GM21526 (cell line): ENCODE measurements around the gene PNPLA1.

ENCODE experiments used
- ATAC-seq: cut with Tn5 transposase; IDR thresholded peaks from one replicate; pipeline ENCODE4 v1.9.1; 2021; ENCODE audit warnings: moderate library complexity; ENCODE audit not compliant: unreplicated experiment, low FRiP score

PNPLA1 gene

GRCh38 chr6:36284359-36284758 lies 14.5 kb downstream of the PNPLA1 start:
- ATAC-seq: no peak

- no peak for ATAC-seq
These were observed 15.4 kb downstream of the PNPLA1 start for GRCh38 chr6:36285187-36285671.

- ATAC-seq: no peak
These were observed 15.9 kb downstream of the PNPLA1 start for GRCh38 chr6:36285797-36286196.

- ATAC-seq: no peak
These were observed 17.0 kb downstream of the PNPLA1 start for GRCh38 chr6:36286858-36287257.

GRCh38 chr6:36289281-36289878 lies 19.5 kb downstream of the PNPLA1 start:
- no peak for ATAC-seq

GRCh38 chr6:36290668-36291620 lies 21.1 kb downstream of the PNPLA1 start:
- ATAC-seq: no peak

- ATAC-seq: no peak
These were observed 22.3 kb downstream of the PNPLA1 start for GRCh38 chr6:36292170-36292569.

- ATAC-seq: no peak
These were observed 26.4 kb downstream of the PNPLA1 start for GRCh38 chr6:36296240-36296639.

GRCh38 chr6:36297051-36297450 lies 27.2 kb downstream of the PNPLA1 start:
- no peak for ATAC-seq

- no peak for ATAC-seq
These were observed 27.7 kb downstream of the PNPLA1 start for GRCh38 chr6:36297511-36297910.

- no peak for ATAC-seq
These were observed 28.2 kb downstream of the PNPLA1 start for GRCh38 chr6:36298027-36298426.

GRCh38 chr6:36301085-36301658 lies 31.3 kb downstream of the PNPLA1 start:
- ATAC-seq: no peak

- no peak for ATAC-seq
These were observed 31.9 kb downstream of the PNPLA1 start for GRCh38 chr6:36301781-36302180.

GRCh38 chr6:36302227-36302976 lies 32.5 kb downstream of the PNPLA1 start:
- peak; percentile 72 for ATAC-seq

GRCh38 chr6:36305885-36306284 lies 36.0 kb downstream of the PNPLA1 start:
- ATAC-seq: no peak

- ATAC-seq: no peak
These were observed 36.5 kb downstream of the PNPLA1 start for GRCh38 chr6:36306375-36306774.

- ATAC-seq: no peak
These were observed 38.7 kb downstream of the PNPLA1 start for GRCh38 chr6:36308514-36308913.

GRCh38 chr6:36309203-36309602 lies 39.3 kb downstream of the PNPLA1 start:
- no peak for ATAC-seq

- no peak for ATAC-seq
These were observed 40.0 kb downstream of the PNPLA1 start for GRCh38 chr6:36309900-36310299.

- no peak for ATAC-seq
These were observed 43.2 kb downstream of the PNPLA1 start for GRCh38 chr6:36312854-36313648.
